Thyroid gland (tissue), 4 donors: Measurements from ENCODE around the gene NOM1. TPM values are rescaled to one million over a fixed set of nuclear protein-coding genes. Genes with fewer than 3 reads are reported as not detected.

Source experiments
- DNase-seq, 2 donors: peaks; one replicate each; pipeline ENCODE4 v3.0.0-alpha.2; 2019
- H3K27ac ChIP-seq, 3 donors: fragments of 200-600 bp; sonication (generic); 1 replicate in 2 of 3; 2 replicates in 1 of 3; pipeline ENCODE4 v1.5.1; 2016 to 2019; ENCODE audit warnings: mild to moderate bottlenecking in 1 of 3, moderate library complexity in 1 of 3
- H3K27me3 ChIP-seq: fragments of 200-600 bp; sonication (generic); one replicate; pipeline ENCODE4 v1.5.1; 2019
- H3K36me3 ChIP-seq, 2 donors: fragments of 200-600 bp; sonication (generic); one replicate each; pipeline ENCODE4 v1.5.1; 2016 to 2019
- H3K4me1 ChIP-seq, 2 donors: fragments of 200-600 bp; sonication (generic); one replicate each; pipeline ENCODE4 v1.5.1; 2017 to 2019
- H3K4me3 ChIP-seq, 3 donors: fragments of 200-600 bp; sonication (generic); replicated peaks in 1 of 3; 1 replicate in 2 of 3; 2 replicates in 1 of 3; pipeline ENCODE4 v1.5.1; 2016; ENCODE audit warnings: mild to moderate bottlenecking in 1 of 3
- H3K9me3 ChIP-seq: fragments of 200-600 bp; sonication (generic); one replicate; pipeline ENCODE4 v1.5.1; 2017
- POLR2A ChIP-seq, 2 donors: fragments of 450-650 bp; IDR thresholded peaks; one replicate each; pipeline ENCODE4 v1.6.1; 2017; ENCODE audit warnings: antibody characterized with exemption in 2 of 2, mild to moderate bottlenecking in 2 of 2, moderate library complexity in 1 of 2
- WGBS, 2 donors: methylation state at CpG; one replicate each; pipeline ENCODE4 v1.1.5; 2017; 5-methylcytosine and 5-hydroxymethylcytosine counted together
- intact Hi-C: fragments of 100-400 bp; cut with DNase I; formaldehyde crosslinking; loops from one replicate; pipeline ENCODE4 v1.15.1; 2023
- total RNA-seq, 4 donors: library from RNA; depleted of rRNA; stranded (reverse); fragments of >200 nt; gene quantifications; one replicate each; pipeline ENCODE4 v1.2.3, GENCODE V29; 2016
- TF ChIP-seq, protein P1 (sequence below), 6 experiments: fragments of 200-600 bp in 3 of 6; fragments of 450-650 bp in 3 of 6; sonication (generic) in 3 of 6; IDR thresholded peaks; one replicate each; pipeline ENCODE4 v1.5.1; 2016 to 2019; ENCODE audit warnings: antibody characterized with exemption in 6 of 6, mild to moderate bottlenecking in 2 of 6, inconsistent platforms in 1 of 6, moderate library complexity in 1 of 6

The NOM1 gene
- total RNA-seq, 4 donors from 2014 or later: 11.2 to 25.7 (median 16.8) TPM

DNA sequence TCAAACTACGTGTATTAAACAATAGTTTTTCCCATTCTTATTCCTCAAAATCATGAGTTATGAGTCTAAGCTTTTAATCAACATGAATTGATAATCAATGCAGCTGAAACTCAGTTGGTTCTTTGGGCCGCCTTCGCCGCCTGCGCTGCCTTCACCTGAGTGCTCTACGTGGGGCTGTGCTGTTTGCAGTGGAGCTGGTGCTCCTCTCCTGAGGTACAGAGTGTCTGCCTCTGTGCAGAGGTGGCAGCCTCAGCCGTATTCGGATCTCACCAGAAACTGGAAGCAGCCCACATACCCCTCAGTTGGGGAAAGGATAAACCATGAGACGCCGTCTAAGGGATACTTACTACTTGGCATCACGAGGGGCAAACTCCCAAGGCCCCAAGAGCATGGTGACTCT is 15.5 kb downstream of the NOM1 start:
- no peak for DNase-seq
- H3K27me3 ChIP-seq: no peaks in the 10 kb centered on the region
- H3K36me3 ChIP-seq: peaks cover 57 to 67% of the 10 kb centered on the region in 2 donors
- H3K4me3 ChIP-seq: no peak overlapping the region
- TF ChIP-seq POLR2A (IDR thresholded peaks at IDR 0.05): no peak
- TF ChIP-seq, protein P1, sequence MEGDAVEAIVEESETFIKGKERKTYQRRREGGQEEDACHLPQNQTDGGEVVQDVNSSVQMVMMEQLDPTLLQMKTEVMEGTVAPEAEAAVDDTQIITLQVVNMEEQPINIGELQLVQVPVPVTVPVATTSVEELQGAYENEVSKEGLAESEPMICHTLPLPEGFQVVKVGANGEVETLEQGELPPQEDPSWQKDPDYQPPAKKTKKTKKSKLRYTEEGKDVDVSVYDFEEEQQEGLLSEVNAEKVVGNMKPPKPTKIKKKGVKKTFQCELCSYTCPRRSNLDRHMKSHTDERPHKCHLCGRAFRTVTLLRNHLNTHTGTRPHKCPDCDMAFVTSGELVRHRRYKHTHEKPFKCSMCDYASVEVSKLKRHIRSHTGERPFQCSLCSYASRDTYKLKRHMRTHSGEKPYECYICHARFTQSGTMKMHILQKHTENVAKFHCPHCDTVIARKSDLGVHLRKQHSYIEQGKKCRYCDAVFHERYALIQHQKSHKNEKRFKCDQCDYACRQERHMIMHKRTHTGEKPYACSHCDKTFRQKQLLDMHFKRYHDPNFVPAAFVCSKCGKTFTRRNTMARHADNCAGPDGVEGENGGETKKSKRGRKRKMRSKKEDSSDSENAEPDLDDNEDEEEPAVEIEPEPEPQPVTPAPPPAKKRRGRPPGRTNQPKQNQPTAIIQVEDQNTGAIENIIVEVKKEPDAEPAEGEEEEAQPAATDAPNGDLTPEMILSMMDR (IDR thresholded peaks at IDR 0.05): no peak
- no peaks in the 10 kb centered on the region for H3K4me1 ChIP-seq
- intact Hi-C loops: no loop called here
- WGBS, 2 donors: 93 to 97% methylated on average over 11 of the region's 11 CpGs
- H3K9me3 ChIP-seq: no peaks in the 10 kb centered on the region
- H3K27ac ChIP-seq: no peak overlapping the region

DNA sequence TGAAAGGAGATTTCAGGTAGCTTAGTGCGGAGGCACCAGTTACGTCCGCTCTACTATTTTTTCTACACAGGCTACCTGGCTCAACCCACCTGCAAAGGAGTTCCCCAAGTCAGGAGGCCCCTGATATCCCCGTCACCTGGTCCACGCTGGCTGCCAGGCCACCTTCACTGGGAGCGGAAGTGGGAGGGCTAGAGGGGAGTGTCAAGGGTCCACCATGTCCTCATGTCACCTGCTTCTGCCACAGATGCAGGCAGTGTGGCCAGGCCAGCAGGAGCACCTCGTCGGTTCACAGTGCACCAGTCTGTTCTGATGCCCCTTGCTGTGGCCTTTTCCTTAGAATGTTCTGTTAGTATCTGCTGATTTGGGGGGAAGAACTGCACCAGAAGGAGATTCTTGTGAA is 16.9 kb downstream of the NOM1 start:
- no peak for DNase-seq
- Histone ChIP-seq H3K36me3 (peaks cover 46 to 55% of the 10 kb centered on the region in 2 donors), H3K4me3 (no peak overlapping the region), H3K27ac (no peak overlapping the region), H3K9me3 (no peaks in the 10 kb centered on the region), H3K27me3 (no peaks in the 10 kb centered on the region), H3K4me1 (no peaks in the 10 kb centered on the region)
- intact Hi-C loops: no loop called here
- TF ChIP-seq POLR2A (IDR thresholded peaks at IDR 0.05): no peak
- TF ChIP-seq, protein P1 (IDR thresholded peaks at IDR 0.05): no peak
- WGBS, 2 donors: 95 to 96% methylated on average over 6 to 8 of the region's 8 CpGs

DNA sequence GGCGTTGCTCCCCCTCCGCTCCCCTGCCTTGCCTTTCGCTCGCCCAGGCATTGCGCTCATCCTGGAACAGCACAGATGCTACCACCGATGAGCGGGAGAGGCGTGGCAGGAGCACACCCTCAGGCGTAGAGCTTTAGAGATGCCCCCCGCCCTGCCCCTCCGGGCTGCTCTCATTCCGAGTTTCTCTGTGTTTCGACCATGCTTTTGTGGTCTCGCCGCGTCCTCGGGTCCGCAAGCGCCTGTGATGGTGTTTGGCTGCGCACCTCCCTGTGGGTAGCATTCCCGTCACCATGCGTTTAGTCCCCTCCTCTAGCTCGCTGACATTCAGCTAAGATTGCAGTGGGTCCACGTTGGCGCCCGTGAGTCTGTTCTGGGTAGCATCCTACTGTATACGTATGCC is 18.7 kb downstream of the NOM1 start:
- H3K36me3 ChIP-seq: peaks cover 34 to 46% of the 10 kb centered on the region in 2 donors
- TF ChIP-seq, protein P1 (IDR thresholded peaks at IDR 0.05): no peak
- no peak for TF ChIP-seq POLR2A (IDR thresholded peaks at IDR 0.05)
- DNase-seq: no peak
- H3K9me3 ChIP-seq: no peaks in the 10 kb centered on the region
- H3K27me3 ChIP-seq: no peaks in the 10 kb centered on the region
- H3K4me1 ChIP-seq: no peaks in the 10 kb centered on the region
- intact Hi-C loops: no loop called here
- WGBS, 2 donors: 96% methylated on average over 26 to 27 of the region's 27 CpGs
- no peak overlapping the region for H3K27ac ChIP-seq
- H3K4me3 ChIP-seq: no peak overlapping the region

- intact Hi-C loops: no loop called here
- no peak for DNase-seq
- H3K36me3 ChIP-seq: peaks cover 17 to 29% of the 10 kb centered on the region in 2 donors
Observed at GRCh38 chr7:156969972-156970420, 20.5 kb downstream of the NOM1 start.

DNA sequence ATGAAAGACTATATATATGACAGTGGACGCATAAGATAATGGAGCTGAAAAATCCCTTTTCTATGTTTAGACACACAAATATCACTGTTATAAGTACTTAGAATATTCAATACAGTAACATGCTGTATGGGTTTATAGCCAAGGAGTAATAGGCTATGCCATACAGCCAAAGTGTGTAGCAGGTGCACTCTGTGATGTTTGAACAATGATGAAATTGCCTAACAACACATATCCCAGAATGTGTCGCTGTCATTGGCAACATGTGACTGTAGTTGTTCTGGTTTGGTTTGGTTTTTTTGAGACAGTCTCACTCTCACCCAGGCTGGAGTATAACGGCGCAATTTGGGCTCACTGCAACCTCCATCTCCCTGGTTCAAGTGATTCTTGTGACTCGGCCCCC is 26.1 kb downstream of the NOM1 start:
- 94 to 95% methylated on average over 5 of the region's 5 CpGs for WGBS, 2 donors
- Histone ChIP-seq H3K36me3 (peaks cover 0 to 7% of the 10 kb centered on the region in 2 donors), H3K27ac (no peak overlapping the region), H3K27me3 (no peaks in the 10 kb centered on the region), H3K9me3 (no peaks in the 10 kb centered on the region), H3K4me3 (no peak overlapping the region), H3K4me1 (no peaks in the 10 kb centered on the region)
- intact Hi-C loops: no loop called here
- DNase-seq: no peak
- TF ChIP-seq POLR2A (IDR thresholded peaks at IDR 0.05): no peak
- TF ChIP-seq, protein P1 (IDR thresholded peaks at IDR 0.05): no peak

More at GRCh38 chr7:156969972-156970420, 20.5 kb downstream of the NOM1 start:
- TF ChIP-seq, protein P1 (IDR thresholded peaks at IDR 0.05): peak in 3 of 6 experiments; percentile 29 to 40 (median 33)
- TF ChIP-seq POLR2A (IDR thresholded peaks at IDR 0.05): no peak
- H3K27ac ChIP-seq: no peak overlapping the region
- H3K9me3 ChIP-seq: no peaks in the 10 kb centered on the region
- no peak overlapping the region for H3K4me3 ChIP-seq
- 78 to 87% methylated on average over 3 of the region's 3 CpGs for WGBS, 2 donors
- H3K27me3 ChIP-seq: no peaks in the 10 kb centered on the region
- no peaks in the 10 kb centered on the region for H3K4me1 ChIP-seq
